ENCODE measurements around the gene KIRREL3.

Gene KIRREL3

GRCh38 chr11:126461996-126462395 lies 538.6 kb downstream of the KIRREL3 start:
- H3K4me3 ChIP-seq (ENCODE audit: low read depth, low read length): no peak overlapping the region
- DNase-seq (ENCODE audit: low read depth, low spot score): no peak
- POLR2A ChIA-PET: no interaction called here
- CTCF ChIA-PET: interaction anchor here (1.3 to 12.8 kb wide), 3 partner anchors 19 to 152 kb away, joined by 5 to 135 read pairs (median 6); no protein-coding TSS in a partner anchor
- TF ChIP-seq CTCF (IDR thresholded peaks at IDR 0.05; ENCODE audit: insufficient read depth, low read length, missing control alignments): no peak

GRCh38 chr11:126461096-126461440 lies 539.5 kb downstream of the KIRREL3 start:
- POLR2A ChIA-PET: no interaction called here
- no peak overlapping the region for H3K4me3 ChIP-seq (ENCODE audit: low read depth, low read length)
- no peak for TF ChIP-seq CTCF (IDR thresholded peaks at IDR 0.05; ENCODE audit: insufficient read depth, low read length, missing control alignments)
- DNase-seq (ENCODE audit: low read depth, low spot score): no peak
- CTCF ChIA-PET: interaction anchor here (1.3 to 12.8 kb wide), 3 partner anchors 19 to 151 kb away, joined by 5 to 135 read pairs (median 6); no protein-coding TSS in a partner anchor

GRCh38 chr11:126460417-126461095 lies 540.0 kb downstream of the KIRREL3 start:
- CTCF ChIA-PET: interaction anchor here (2.0 to 12.8 kb wide), 2 partner anchors 19 to 20 kb away, joined by 6 to 135 read pairs; no protein-coding TSS in a partner anchor
- no peak overlapping the region for H3K4me3 ChIP-seq (ENCODE audit: low read depth, low read length)
- POLR2A ChIA-PET: no interaction called here
- no peak for TF ChIP-seq CTCF (IDR thresholded peaks at IDR 0.05; ENCODE audit: insufficient read depth, low read length, missing control alignments)
- DNase-seq (ENCODE audit: low read depth, low spot score): no peak

- TF ChIP-seq CTCF (IDR thresholded peaks at IDR 0.05; ENCODE audit: insufficient read depth, low read length, missing control alignments): no peak
- no peak overlapping the region for H3K4me3 ChIP-seq (ENCODE audit: low read depth, low read length)
- POLR2A ChIA-PET: no interaction called here
- CTCF ChIA-PET: interaction anchor here (0.8 to 12.8 kb wide), 7 partner anchors 9 to 531 kb away, joined by 3 to 135 read pairs (median 4); no protein-coding TSS in a partner anchor
- peak; percentile 10 for DNase-seq (ENCODE audit: low read depth, low spot score)
These were observed 540.8 kb downstream of the KIRREL3 start for GRCh38 chr11:126459691-126460281.

GRCh38 chr11:126457817-126458216 lies 542.8 kb downstream of the KIRREL3 start:
- no peak for DNase-seq (ENCODE audit: low read depth, low spot score)
- no peak for TF ChIP-seq CTCF (IDR thresholded peaks at IDR 0.05; ENCODE audit: insufficient read depth, low read length, missing control alignments)
- ChIA-PET POLR2A (no interaction called here), CTCF (interaction anchor here (1.5 to 12.8 kb wide), 2 partner anchors 15 to 23 kb away, joined by 3 to 135 read pairs; no protein-coding TSS in a partner anchor)
- no peak overlapping the region for H3K4me3 ChIP-seq (ENCODE audit: low read depth, low read length)

GRCh38 chr11:126456783-126457542 lies 543.6 kb downstream of the KIRREL3 start:
- POLR2A ChIA-PET: no interaction called here
- H3K4me3 ChIP-seq (ENCODE audit: low read depth, low read length): no peak overlapping the region
- DNase-seq (ENCODE audit: low read depth, low spot score): no peak
- CTCF ChIA-PET: interaction anchor here (12.8 kb wide), 1 partner anchor 24 kb away, joined by 135 read pairs; no protein-coding TSS in a partner anchor
- TF ChIP-seq CTCF (IDR thresholded peaks at IDR 0.05; ENCODE audit: insufficient read depth, low read length, missing control alignments): no peak
